Ishikawa (cell line): ENCODE measurements around the gene ADNP2.

Experiments used
- CEBPB ChIP-seq: IDR thresholded peaks from 2 replicates; pipeline ENCODE4 v1.6.1; 2012
- CREB1 ChIP-seq: IDR thresholded peaks from 2 replicates; pipeline ENCODE4 v1.6.1; 2012; ENCODE audit warnings: low read depth
- EGR1 ChIP-seq: IDR thresholded peaks from 2 replicates; pipeline ENCODE4 v1.6.1; 2012
- EP300 ChIP-seq: IDR thresholded peaks from 2 replicates; pipeline ENCODE4 v1.6.1; 2012; ENCODE audit warnings: borderline replicate concordance
- TCF12 ChIP-seq: IDR thresholded peaks from 2 replicates; pipeline ENCODE4 v1.6.1; 2012; ENCODE audit warnings: low read depth
- TEAD4 ChIP-seq: IDR thresholded peaks from 2 replicates; pipeline ENCODE4 v1.6.1; 2012
- YY1 ChIP-seq: IDR thresholded peaks from 2 replicates; pipeline ENCODE4 v1.6.1; 2012; ENCODE audit warnings: low read depth
- TF ChIP-seq, protein P1 (sequence below): IDR thresholded peaks from 2 replicates; pipeline ENCODE4 v1.6.1; 2012

- TF ChIP-seq YY1 (no peak), EGR1 (no peak), TEAD4 (no peak), EP300 (no peak), CREB1 (no peak), TCF12 (no peak), CEBPB (no peak)
- TF ChIP-seq, protein P1, sequence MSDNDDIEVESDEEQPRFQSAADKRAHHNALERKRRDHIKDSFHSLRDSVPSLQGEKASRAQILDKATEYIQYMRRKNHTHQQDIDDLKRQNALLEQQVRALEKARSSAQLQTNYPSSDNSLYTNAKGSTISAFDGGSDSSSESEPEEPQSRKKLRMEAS = no peak
Observed at GRCh38 chr18:80120932-80121331, 11.9 kb downstream of the ADNP2 start.
